Ovary (tissue), 9 donors: Measurements from ENCODE around the gene LRP8. TPM values are rescaled to one million over a fixed set of nuclear protein-coding genes. Genes with fewer than 3 reads are reported as not detected.
"Not testable (repeated sequence)": the region's sequence is repeated elsewhere in the genome, so short reads cannot be mapped to it uniquely, and the experiment has no call there.

Experiments used
- DNase-seq, 5 donors: peaks; one replicate each; pipeline ENCODE4 v3.0.0-alpha.2; 2019 to 2020
- H3K27ac ChIP-seq, 2 donors: fragments of 200-600 bp; one replicate each; pipeline versions ENCODE4 v1.5.1 to v1.8.0; 2019 to 2022
- H3K27me3 ChIP-seq: fragments of 200-600 bp; one replicate; pipeline ENCODE4 v1.8.0; 2022
- H3K36me3 ChIP-seq: fragments of 200-600 bp; sonication (generic); one replicate; pipeline ENCODE4 v1.5.1; 2019
- H3K4me1 ChIP-seq: one replicate; pipeline ENCODE4 v1.8.1; 2013; ENCODE audit warnings: mild to moderate bottlenecking, moderate library complexity; ENCODE audit not compliant: insufficient read depth
- H3K4me3 ChIP-seq: fragments of 200-600 bp; sonication (generic); one replicate; pipeline ENCODE4 v1.5.1; 2017
- H3K9me3 ChIP-seq, 2 donors: fragments of 200-600 bp in 1 of 2; sonication (generic) in 1 of 2; one replicate each; pipeline versions ENCODE4 v1.5.1 to v1.8.1; 2013 to 2019; ENCODE audit warnings: mild to moderate bottlenecking in 1 of 2, moderate library complexity in 1 of 2
- EP300 ChIP-seq: sonication (generic); formaldehyde crosslinking; IDR thresholded peaks from one replicate; pipeline ENCODE4 v1.6.1; 2017; ENCODE audit warnings: antibody characterized with exemption
- POLR2A ChIP-seq: fragments of 450-650 bp; IDR thresholded peaks from one replicate; pipeline ENCODE4 v1.6.1; 2017; ENCODE audit warnings: antibody characterized with exemption, mild to moderate bottlenecking, moderate library complexity
- WGBS, 3 donors: extraction: QIAGEN DNeasy Blood & Tissue Kit in 1 of 3; methylation state at CpG; one replicate each; pipeline versions ENCODE4 v1.1.5 to v1.1.7; 2013 to 2017; 5-methylcytosine and 5-hydroxymethylcytosine counted together
- intact Hi-C, 4 donors: fragments of 100-400 bp; cut with DNase I; formaldehyde crosslinking; loops; one replicate each; pipeline versions ENCODE4 v1.11.0 to v1.15.1; 2022 to 2023
- polyA plus RNA-seq, 2 donors: library from polyadenylated mRNA; stranded (reverse); fragments of 200-250 nt in 1 of 2; fragments of 350-450 nt in 1 of 2; fragmentation: Illumina TruSeq in 1 of 2; extraction: RNeasy Lipid Tissue Mini Kit (QIAGEN cat#74804) in 1 of 2; gene quantifications; one replicate each; pipeline ENCODE4 v1.2.3, GENCODE V29; 2013 to 2014
- total RNA-seq, 7 donors: library from RNA; depleted of rRNA in 2 of 7; stranded (reverse); fragments of >200 nt in 2 of 7; fragmentation: NEBNext Ultra II Directional in 3 of 7; extraction: Animal tissue kit (Norgen Biotek cat#: 25700) in 3 of 7; gene quantifications; one replicate each; pipeline versions ENCODE4 v1.1.0 to v1.2.4, GENCODE V29; 2016 to 2023
- TF ChIP-seq, protein P1 (sequence below), 3 donors: fragments of 450-650 bp in 2 of 3; fragments of 200-600 bp in 1 of 3; IDR thresholded peaks; one replicate each; pipeline versions ENCODE4 v1.5.1 to v1.8.0; 2016 to 2022; ENCODE audit warnings: antibody characterized with exemption in 3 of 3, mild to moderate bottlenecking in 1 of 3
- donor health status: DM: no; HTN: no; CAD: no; lungs with moderate emphysema.
- donor health status: DM: no; HTN: no; CAD: no.
- donor health status: Bipolar disorder and iron deficiency.
- donor health status: DM: yes; HTN: yes; CAD: no.
- donor health status: DM: no; HTN: no; CAD: no.
- donor health status: DM: yes; HTN: yes; CAD: no.

The LRP8 gene
- total and polyA plus RNA-seq, 9 donors = 1.2 to 10.6 (median 2.2) TPM

DNA sequence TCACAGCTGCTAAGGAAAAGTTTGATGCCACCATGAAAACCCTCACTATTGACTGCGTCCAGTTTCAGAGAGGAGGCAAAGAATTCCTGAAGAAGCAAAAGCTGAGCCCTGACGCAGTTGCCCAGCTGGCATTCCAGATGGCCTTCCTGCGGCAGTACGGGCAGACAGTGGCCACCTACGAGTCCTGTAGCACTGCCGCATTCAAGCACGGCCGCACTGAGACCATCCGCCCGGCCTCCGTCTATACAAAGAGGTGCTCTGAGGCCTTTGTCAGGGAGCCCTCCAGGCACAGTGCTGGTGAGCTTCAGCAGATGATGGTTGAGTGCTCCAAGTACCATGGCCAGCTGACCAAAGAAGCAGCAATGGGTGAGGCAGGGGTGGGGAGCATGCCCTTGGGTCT is 116.9 kb downstream of the LRP8 start:
- no peaks in the 10 kb centered on the region for H3K27me3 ChIP-seq
- H3K4me3 ChIP-seq = no peak overlapping the region
- 89 to 97% (median 95%) methylated on average over 11 of the region's 11 CpGs for WGBS, 3 donors
- TF ChIP-seq, protein P1, sequence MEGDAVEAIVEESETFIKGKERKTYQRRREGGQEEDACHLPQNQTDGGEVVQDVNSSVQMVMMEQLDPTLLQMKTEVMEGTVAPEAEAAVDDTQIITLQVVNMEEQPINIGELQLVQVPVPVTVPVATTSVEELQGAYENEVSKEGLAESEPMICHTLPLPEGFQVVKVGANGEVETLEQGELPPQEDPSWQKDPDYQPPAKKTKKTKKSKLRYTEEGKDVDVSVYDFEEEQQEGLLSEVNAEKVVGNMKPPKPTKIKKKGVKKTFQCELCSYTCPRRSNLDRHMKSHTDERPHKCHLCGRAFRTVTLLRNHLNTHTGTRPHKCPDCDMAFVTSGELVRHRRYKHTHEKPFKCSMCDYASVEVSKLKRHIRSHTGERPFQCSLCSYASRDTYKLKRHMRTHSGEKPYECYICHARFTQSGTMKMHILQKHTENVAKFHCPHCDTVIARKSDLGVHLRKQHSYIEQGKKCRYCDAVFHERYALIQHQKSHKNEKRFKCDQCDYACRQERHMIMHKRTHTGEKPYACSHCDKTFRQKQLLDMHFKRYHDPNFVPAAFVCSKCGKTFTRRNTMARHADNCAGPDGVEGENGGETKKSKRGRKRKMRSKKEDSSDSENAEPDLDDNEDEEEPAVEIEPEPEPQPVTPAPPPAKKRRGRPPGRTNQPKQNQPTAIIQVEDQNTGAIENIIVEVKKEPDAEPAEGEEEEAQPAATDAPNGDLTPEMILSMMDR (IDR thresholded peaks at IDR 0.05) = no peak
- no peak for TF ChIP-seq POLR2A
- TF ChIP-seq EP300 = no peak
- no peak for DNase-seq
- H3K36me3 ChIP-seq = peaks cover 2% of the 10 kb centered on the region
- no peaks in the 10 kb centered on the region for H3K4me1 ChIP-seq
- no peaks in the 10 kb centered on the region for H3K9me3 ChIP-seq
- no peak overlapping the region for H3K27ac ChIP-seq
- intact Hi-C loops = no loop called here

DNA sequence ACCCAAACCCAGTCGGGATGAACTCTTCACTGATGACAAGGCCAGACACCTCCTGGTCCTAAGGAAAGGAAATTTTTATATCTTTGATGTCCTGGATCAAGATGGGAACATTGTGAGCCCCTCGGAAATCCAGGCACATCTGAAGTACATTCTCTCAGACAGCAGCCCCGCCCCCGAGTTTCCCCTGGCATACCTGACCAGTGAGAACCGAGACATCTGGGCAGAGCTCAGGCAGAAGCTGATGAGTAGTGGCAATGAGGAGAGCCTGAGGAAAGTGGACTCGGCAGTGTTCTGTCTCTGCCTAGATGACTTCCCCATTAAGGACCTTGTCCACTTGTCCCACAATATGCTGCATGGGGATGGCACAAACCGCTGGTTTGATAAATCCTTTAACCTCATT is 117.5 kb downstream of the LRP8 start:
- no peaks in the 10 kb centered on the region for H3K9me3 ChIP-seq
- no peak overlapping the region for H3K4me3 ChIP-seq
- H3K27me3 ChIP-seq = no peaks in the 10 kb centered on the region
- WGBS, 3 donors = 84 to 88% (median 88%) methylated on average over 7 of the region's 7 CpGs
- H3K27ac ChIP-seq = no peak overlapping the region
- TF ChIP-seq EP300 (no peak), POLR2A (no peak)
- TF ChIP-seq, protein P1 (IDR thresholded peaks at IDR 0.05) = no peak
- peaks cover 2% of the 10 kb centered on the region for H3K36me3 ChIP-seq
- intact Hi-C loops = no loop called here
- no peaks in the 10 kb centered on the region for H3K4me1 ChIP-seq
- no peak for DNase-seq

DNA sequence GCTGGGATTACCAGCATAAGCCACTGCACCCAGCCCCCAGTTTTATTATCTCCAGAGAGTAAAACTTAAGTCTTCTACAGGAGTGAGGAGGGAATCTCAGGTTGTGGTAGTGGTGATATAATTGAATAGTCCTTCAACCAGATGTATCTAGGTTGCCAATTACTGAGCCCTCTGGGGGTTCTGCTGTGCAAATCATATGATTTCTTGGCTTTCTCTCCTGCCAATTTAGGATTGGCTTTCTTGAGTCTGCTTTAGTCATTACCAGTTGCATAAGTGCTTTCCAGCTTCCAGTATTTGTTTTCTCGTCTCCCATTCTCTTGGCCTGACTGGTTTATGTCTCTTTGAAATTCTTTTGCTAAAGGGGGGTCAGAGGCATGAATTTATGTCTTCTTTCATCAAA is 120.1 kb downstream of the LRP8 start:
- Histone ChIP-seq H3K4me1 (no peaks in the 10 kb centered on the region), H3K27me3 (no peaks in the 10 kb centered on the region), H3K9me3 (no peaks in the 10 kb centered on the region), H3K27ac (no peak overlapping the region), H3K4me3 (no peak overlapping the region), H3K36me3 (peaks cover 2% of the 10 kb centered on the region)
- no peak for DNase-seq
- TF ChIP-seq, protein P1 (IDR thresholded peaks at IDR 0.05) = no peak
- no peak for TF ChIP-seq EP300
- WGBS, 3 donors = 82 to 95% (median 83%) methylated on average over 1 of the region's 1 CpG
- intact Hi-C loops = no loop called here

DNA sequence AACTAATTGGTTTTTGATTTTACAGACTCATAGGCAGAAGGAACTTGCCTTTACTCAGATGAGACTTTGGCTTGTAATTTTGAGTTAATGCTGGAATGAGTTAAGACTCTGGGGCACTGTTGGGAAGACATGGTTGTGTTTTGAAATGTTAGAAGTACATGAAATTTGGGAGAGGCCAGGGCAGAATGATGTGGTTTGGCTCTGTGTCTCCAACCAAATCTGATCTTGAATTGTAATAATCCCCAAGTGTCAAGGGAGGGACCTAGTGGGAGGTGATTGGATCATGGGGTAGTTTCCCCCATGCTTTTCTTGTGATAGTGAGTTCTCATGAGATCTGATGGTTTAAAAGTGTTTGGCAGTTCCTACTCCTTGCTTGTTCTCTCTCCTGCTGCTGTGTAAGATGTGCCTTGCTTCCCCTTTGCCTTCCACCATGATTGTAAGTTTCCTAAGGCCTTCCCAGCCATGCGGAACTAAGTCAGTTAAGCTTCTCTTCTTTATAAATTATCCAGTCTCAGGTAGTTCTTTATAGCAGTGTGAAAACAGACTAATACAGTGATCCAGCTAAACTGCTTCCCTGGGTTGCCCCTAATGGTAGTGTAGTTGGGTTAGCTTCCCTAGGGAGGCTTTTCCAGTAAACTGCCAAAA is 121.0 kb downstream of the LRP8 start:
- H3K27me3 ChIP-seq = no peaks in the 10 kb centered on the region
- intact Hi-C loops = no loop called here
- 35 to 100% (median 100%) methylated on average over 1 of the region's 1 CpG for WGBS, 3 donors
- no peaks in the 10 kb centered on the region for H3K9me3 ChIP-seq
- no peaks in the 10 kb centered on the region for H3K4me1 ChIP-seq
- H3K27ac ChIP-seq = no peak overlapping the region
- TF ChIP-seq EP300 (no peak), POLR2A (no peak)
- TF ChIP-seq, protein P1 (IDR thresholded peaks at IDR 0.05) = no peak
- no peak overlapping the region for H3K4me3 ChIP-seq
- DNase-seq = no peak
- H3K36me3 ChIP-seq = peaks cover 2% of the 10 kb centered on the region

DNA sequence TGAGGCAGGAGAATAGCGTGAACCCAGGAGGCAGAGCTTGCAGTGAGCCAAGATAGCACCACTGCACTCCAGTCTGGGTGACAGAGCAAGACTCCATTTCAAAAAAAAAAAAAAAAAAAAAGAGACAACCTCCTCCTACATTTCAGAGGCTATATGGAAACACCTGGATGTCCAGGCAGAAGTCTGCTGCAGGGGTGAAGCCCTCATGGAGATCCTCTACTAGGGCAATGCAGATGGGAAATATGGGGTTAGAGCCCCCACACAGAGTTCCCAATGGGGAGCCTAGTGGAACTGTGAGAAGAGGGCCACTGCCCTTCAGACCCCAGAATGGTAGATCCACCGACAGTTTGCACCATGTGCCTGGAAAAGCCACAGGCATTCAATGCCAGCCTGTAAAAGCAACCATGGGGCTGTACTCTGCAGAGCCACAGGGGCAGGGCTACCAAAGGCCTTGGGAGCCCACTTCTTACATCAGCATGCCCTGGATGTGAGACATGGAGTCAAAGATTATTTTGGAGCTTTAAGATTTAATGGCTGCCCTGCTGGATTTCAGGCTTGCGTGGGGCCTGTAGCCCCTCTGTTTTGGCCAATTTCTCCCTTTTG is 121.7 kb downstream of the LRP8 start:
- H3K9me3 ChIP-seq, H3K27ac ChIP-seq, DNase-seq, H3K4me3 ChIP-seq, intact Hi-C loops, H3K4me1 ChIP-seq, H3K36me3 ChIP-seq, H3K27me3 ChIP-seq: not testable (repeated sequence)
- WGBS, 3 donors = 98 to 100% (median 99%) methylated on average over 3 of the region's 3 CpGs

DNA sequence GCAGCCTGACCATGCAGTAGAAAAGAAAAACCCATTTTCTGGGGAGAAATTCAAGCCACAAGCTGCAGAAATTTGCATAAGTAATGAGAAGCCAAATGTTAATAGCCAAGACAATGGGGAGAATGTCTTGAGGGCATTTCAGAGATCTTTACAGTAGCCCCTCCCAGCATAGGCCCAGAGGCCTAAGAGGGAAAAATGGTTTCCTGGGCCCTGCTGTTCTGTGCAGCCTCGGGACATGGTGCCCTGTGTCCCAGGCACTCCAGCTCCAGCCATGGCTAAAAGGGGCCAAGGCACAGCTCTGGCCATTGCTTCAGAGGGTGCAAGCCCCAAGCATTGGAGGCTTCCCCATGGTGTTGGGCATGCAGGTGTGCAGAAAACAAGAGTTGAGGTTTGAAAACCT is 122.4 kb downstream of the LRP8 start:
- H3K4me3 ChIP-seq, H3K27me3 ChIP-seq, H3K36me3 ChIP-seq, intact Hi-C loops, H3K27ac ChIP-seq, H3K9me3 ChIP-seq, DNase-seq, H3K4me1 ChIP-seq: not testable (repeated sequence)
- WGBS, 3 donors = 78 to 100% (median 93%) methylated on average over 1 of the region's 1 CpG
